GM12878 (cell line): ENCODE results near the gene GPR108. TPM values are rescaled to one million over a fixed set of nuclear protein-coding genes. Genes with fewer than 3 reads are reported as not detected.

Experiments
- BHLHE40 ChIP-seq, 2 experiments: fragments of 450-650 bp in 1 of 2; IDR thresholded peaks; 2 replicates each; pipeline ENCODE4 v1.6.1; 2011 to 2017; ENCODE audit warnings: low read depth in 2 of 2, borderline replicate concordance in 1 of 2, improper control_type of control experiment in 1 of 2, low read length in 1 of 2, mild to moderate bottlenecking in 1 of 2
- BMI1 ChIP-seq: fragments of 450-650 bp; IDR thresholded peaks from 2 replicates; pipeline ENCODE4 v1.6.1; 2016; ENCODE audit warnings: mild to moderate bottlenecking, moderate library complexity, borderline replicate concordance
- CBX3 ChIP-seq: fragments of 200-600 bp; sonication (generic); IDR thresholded peaks from 2 replicates; pipeline ENCODE4 v1.6.1; 2016; ENCODE audit warnings: low read depth, borderline replicate concordance
- CREB1 ChIP-seq: IDR thresholded peaks from 2 replicates; pipeline ENCODE4 v1.6.1; 2012; ENCODE audit warnings: low read depth, mild to moderate bottlenecking, inconsistent platforms
- DPF2 ChIP-seq: fragments of 450-650 bp; IDR thresholded peaks from 2 replicates; pipeline ENCODE4 v1.6.1; 2017; ENCODE audit warnings: mild to moderate bottlenecking
- EED ChIP-seq: sonication (generic); IDR thresholded peaks from 2 replicates; pipeline ENCODE4 v1.6.1; 2016; ENCODE audit warnings: antibody characterized with exemption, low read depth
- ELK1 ChIP-seq: IDR thresholded peaks from 2 replicates; pipeline ENCODE4 v1.6.1; 2012; ENCODE audit warnings: low read depth, low read length, improper control_type of control experiment
- FOXM1 ChIP-seq: IDR thresholded peaks from 2 replicates; pipeline ENCODE4 v1.6.1; 2012; ENCODE audit warnings: low read depth, mild to moderate bottlenecking, inconsistent platforms, low read length, moderate library complexity
- HDAC2 ChIP-seq: fragments of 200-600 bp; sonication (generic); IDR thresholded peaks from 2 replicates; pipeline ENCODE4 v1.6.1; 2017
- MXI1 ChIP-seq: fragments of 150-350 bp; IDR thresholded peaks from 2 replicates; pipeline ENCODE4 v1.6.1; 2011; ENCODE audit warnings: low read depth, mild to moderate bottlenecking, inconsistent platforms, low read length, improper control_type of control experiment
- MYB ChIP-seq: fragments of 150-350 bp; IDR thresholded peaks from 2 replicates; pipeline ENCODE4 v1.6.1; 2014; ENCODE audit warnings: mild to moderate bottlenecking, low read depth, low read length, borderline replicate concordance
- MYC ChIP-seq: IDR thresholded peaks from 2 replicates; pipeline ENCODE4 v1.6.1; 2011; ENCODE audit warnings: mild to moderate bottlenecking, low read length, moderate library complexity, inconsistent platforms; ENCODE audit not compliant: insufficient read depth, insufficient replicate concordance, insufficient read length, severe bottlenecking
- NBN ChIP-seq: fragments of 450-650 bp; IDR thresholded peaks from 2 replicates; pipeline ENCODE4 v1.6.1; 2016
- NFXL1 ChIP-seq: fragments of 450-650 bp; IDR thresholded peaks from 2 replicates; pipeline ENCODE4 v1.6.1; 2017; ENCODE audit warnings: antibody characterized with exemption, mild to moderate bottlenecking, borderline replicate concordance
- NKRF ChIP-seq: fragments of 450-650 bp; conservative IDR thresholded peaks from 2 replicates; pipeline ENCODE4 v1.6.1; 2017; ENCODE audit warnings: mild to moderate bottlenecking, moderate library complexity
- NR2F1 ChIP-seq: fragments of 450-650 bp; conservative IDR thresholded peaks from 2 replicates; pipeline ENCODE4 v1.6.1; 2017; ENCODE audit warnings: mild to moderate bottlenecking
- PAX5 ChIP-seq: IDR thresholded peaks from 2 replicates; pipeline ENCODE4 v1.6.1; 2011; ENCODE audit warnings: low read depth, low read length, borderline replicate concordance
- RAD21 ChIP-seq: IDR thresholded peaks from 2 replicates; pipeline ENCODE4 v1.6.1; 2011; ENCODE audit warnings: mild to moderate bottlenecking, low read depth, low read length, moderate library complexity; ENCODE audit not compliant: insufficient read depth
- RELA ChIP-seq: fragments of 450-650 bp; IDR thresholded peaks from 2 replicates; pipeline ENCODE4 v1.8.0; 2014; ENCODE audit warnings: borderline replicate concordance; ENCODE audit not compliant: partially characterized antibody
- STAT3 ChIP-seq: IDR thresholded peaks from 2 replicates; pipeline ENCODE4 v1.6.1; 2011; ENCODE audit warnings: low read depth, low read length, improper control_type of control experiment
- TBL1XR1 ChIP-seq: IDR thresholded peaks from 2 replicates; pipeline ENCODE4 v1.6.1; 2012; ENCODE audit warnings: low read depth, low read length, improper control_type of control experiment
- USF2 ChIP-seq: IDR thresholded peaks from 2 replicates; pipeline ENCODE4 v1.6.1; 2011; ENCODE audit warnings: low read depth, low read length, improper control_type of control experiment, borderline replicate concordance
- polyA plus RNA-seq, 11 experiments: library from polyadenylated mRNA; depleted of rRNA in 4 of 11; unstranded in 6 of 11; stranded (reverse) in 5 of 11; fragments of >200 nt; fragmentation: Nextera tagmentation in 4 of 11; fragmentation: Illumina TruSeq in 1 of 11; extraction: Ambion mirVana in 4 of 11; extraction: Trizol in 1 of 11; gene quantifications; 1 replicate in 1 of 11; 2 replicates in 10 of 11; pipeline versions ENCODE4 v1.2.1 to v1.2.3, GENCODE V29; 2011 to 2016; ENCODE audit warnings: inconsistent platforms in 2 of 11, missing spikeins in 2 of 11, low read depth in 1 of 11
- total RNA-seq, 4 experiments: library from RNA; depleted of rRNA in 3 of 4; stranded (reverse); fragments of >200 nt in 3 of 4; fragmentation: Illumina TruSeq in 1 of 4; extraction: Trizol in 1 of 4; gene quantifications; 2 replicates each; pipeline versions ENCODE4 v1.2.1 to v1.2.3, GENCODE V29; 2013 to 2021
- TF ChIP-seq, protein P1 (sequence below): IDR thresholded peaks from 2 replicates; pipeline ENCODE4 v1.6.1; 2012; ENCODE audit warnings: low read length, inconsistent platforms

The GPR108 gene
- total and polyA plus RNA-seq, 10 of the 15 experiments (the other 5 are each of a cell fraction or from before 2014, with no cell fraction given), result 4.4 to 87.2 (median 57.1) TPM

- no peak for TF ChIP-seq USF2
- TF ChIP-seq HDAC2, result no peak
- peak; percentile 92 for TF ChIP-seq DPF2
- TF ChIP-seq MYB, result no peak
- TF ChIP-seq FOXM1, result no peak
- TF ChIP-seq RELA, result peak; percentile 38
- no peak for TF ChIP-seq ELK1
- TF ChIP-seq BMI1, result no peak
- TF ChIP-seq, protein P1, sequence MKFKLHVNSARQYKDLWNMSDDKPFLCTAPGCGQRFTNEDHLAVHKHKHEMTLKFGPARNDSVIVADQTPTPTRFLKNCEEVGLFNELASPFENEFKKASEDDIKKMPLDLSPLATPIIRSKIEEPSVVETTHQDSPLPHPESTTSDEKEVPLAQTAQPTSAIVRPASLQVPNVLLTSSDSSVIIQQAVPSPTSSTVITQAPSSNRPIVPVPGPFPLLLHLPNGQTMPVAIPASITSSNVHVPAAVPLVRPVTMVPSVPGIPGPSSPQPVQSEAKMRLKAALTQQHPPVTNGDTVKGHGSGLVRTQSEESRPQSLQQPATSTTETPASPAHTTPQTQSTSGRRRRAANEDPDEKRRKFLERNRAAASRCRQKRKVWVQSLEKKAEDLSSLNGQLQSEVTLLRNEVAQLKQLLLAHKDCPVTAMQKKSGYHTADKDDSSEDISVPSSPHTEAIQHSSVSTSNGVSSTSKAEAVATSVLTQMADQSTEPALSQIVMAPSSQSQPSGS, result no peak
- 0 out of 2 replicates have a peak, but pooled peaks have one; percentile 33 for TF ChIP-seq NBN
- no peak for TF ChIP-seq MYC
- TF ChIP-seq BHLHE40 (IDR thresholded peaks at IDR 0.05; ENCODE audit: borderline replicate concordance in 1 of 2, low read depth in 2 of 2, low read length in 1 of 2), result no peak
- TF ChIP-seq RAD21, result no peak
- no peak for TF ChIP-seq TBL1XR1
- TF ChIP-seq PAX5, result peak; percentile 92
- TF ChIP-seq NKRF, result peak; percentile 3; the same call in 1 of the 2 replicates
- TF ChIP-seq STAT3, result no peak
- TF ChIP-seq NFXL1, result no peak
- no peak for TF ChIP-seq MXI1
- no peak for TF ChIP-seq EED
- TF ChIP-seq CBX3, result no peak
- 0 out of 2 replicates have a peak, but pooled peaks have one; percentile 8 for TF ChIP-seq CREB1
- 0 out of 2 replicates have a peak, but pooled peaks have one; percentile 5 for TF ChIP-seq NR2F1
These were observed 3.4 kb upstream of the GPR108 start (continued) for GRCh38 chr19:6740589-6741343.
